Muscle layer of duodenum (tissue), 2 donors: Measurements from ENCODE around the gene APC.
"Not testable (repeated sequence)": the region's sequence is repeated elsewhere in the genome, so short reads cannot be mapped to it uniquely, and the experiment has no call there.

Source experiments
- H3K27ac ChIP-seq: one replicate; pipeline ENCODE4 v1.7.0; 2013; ENCODE audit warnings: mild to moderate bottlenecking, low read length
- H3K27me3 ChIP-seq: one replicate; pipeline ENCODE4 v1.7.0; 2013; ENCODE audit warnings: low read depth, mild to moderate bottlenecking, control low read depth, low read length
- H3K36me3 ChIP-seq, 2 donors: one replicate each; pipeline ENCODE4 v1.7.0; 2013; ENCODE audit warnings: low read length in 2 of 2, control low read depth in 1 of 2, mild to moderate bottlenecking in 1 of 2; ENCODE audit not compliant: insufficient read depth in 2 of 2, control insufficient read depth in 1 of 2
- H3K4me1 ChIP-seq, 2 donors: one replicate each; pipeline ENCODE4 v1.7.0; 2013; ENCODE audit warnings: low read length in 2 of 2, mild to moderate bottlenecking in 2 of 2, control low read depth in 1 of 2, moderate library complexity in 1 of 2; ENCODE audit not compliant: insufficient read depth in 2 of 2, control insufficient read depth in 1 of 2
- H3K4me3 ChIP-seq, 2 donors: one replicate each; pipeline ENCODE4 v1.7.0; 2013; ENCODE audit warnings: low read length in 2 of 2, low read depth in 1 of 2, mild to moderate bottlenecking in 1 of 2
- H3K9me3 ChIP-seq, 2 donors: one replicate each; pipeline ENCODE4 v1.7.0; 2013; ENCODE audit warnings: low read length in 2 of 2, control low read depth in 1 of 2, mild to moderate bottlenecking in 1 of 2; ENCODE audit not compliant: control insufficient read depth in 1 of 2
- donor health status: healthy.

The APC gene

DNA sequence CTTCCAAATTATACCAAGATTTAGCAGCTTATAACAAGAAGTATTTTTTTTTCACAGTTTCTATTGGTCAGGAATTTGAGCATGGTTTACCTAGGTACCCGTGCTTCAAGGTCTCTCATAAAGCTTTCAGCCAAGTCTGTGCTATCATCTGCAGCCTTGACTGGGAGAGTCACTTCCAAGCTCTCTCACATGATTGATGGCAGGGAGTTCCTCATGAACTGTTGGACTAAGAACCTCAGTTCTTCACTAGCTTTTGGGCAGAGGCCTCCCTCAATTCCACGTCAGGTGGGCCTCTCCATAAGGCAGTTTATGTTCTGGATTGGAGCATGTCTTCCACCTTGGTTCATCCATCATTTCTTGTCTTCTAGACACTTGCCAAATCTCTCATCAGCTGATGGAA lies 39.9 kb upstream of the APC start:
- H3K27me3 ChIP-seq = no peaks in the 10 kb centered on the region
- no peaks in the 10 kb centered on the region for H3K36me3 ChIP-seq
- H3K4me1 ChIP-seq = no peaks in the 10 kb centered on the region
- H3K27ac ChIP-seq = no peak overlapping the region
- H3K4me3 ChIP-seq = no peak overlapping the region
- H3K9me3 ChIP-seq = no peaks in the 10 kb centered on the region

DNA sequence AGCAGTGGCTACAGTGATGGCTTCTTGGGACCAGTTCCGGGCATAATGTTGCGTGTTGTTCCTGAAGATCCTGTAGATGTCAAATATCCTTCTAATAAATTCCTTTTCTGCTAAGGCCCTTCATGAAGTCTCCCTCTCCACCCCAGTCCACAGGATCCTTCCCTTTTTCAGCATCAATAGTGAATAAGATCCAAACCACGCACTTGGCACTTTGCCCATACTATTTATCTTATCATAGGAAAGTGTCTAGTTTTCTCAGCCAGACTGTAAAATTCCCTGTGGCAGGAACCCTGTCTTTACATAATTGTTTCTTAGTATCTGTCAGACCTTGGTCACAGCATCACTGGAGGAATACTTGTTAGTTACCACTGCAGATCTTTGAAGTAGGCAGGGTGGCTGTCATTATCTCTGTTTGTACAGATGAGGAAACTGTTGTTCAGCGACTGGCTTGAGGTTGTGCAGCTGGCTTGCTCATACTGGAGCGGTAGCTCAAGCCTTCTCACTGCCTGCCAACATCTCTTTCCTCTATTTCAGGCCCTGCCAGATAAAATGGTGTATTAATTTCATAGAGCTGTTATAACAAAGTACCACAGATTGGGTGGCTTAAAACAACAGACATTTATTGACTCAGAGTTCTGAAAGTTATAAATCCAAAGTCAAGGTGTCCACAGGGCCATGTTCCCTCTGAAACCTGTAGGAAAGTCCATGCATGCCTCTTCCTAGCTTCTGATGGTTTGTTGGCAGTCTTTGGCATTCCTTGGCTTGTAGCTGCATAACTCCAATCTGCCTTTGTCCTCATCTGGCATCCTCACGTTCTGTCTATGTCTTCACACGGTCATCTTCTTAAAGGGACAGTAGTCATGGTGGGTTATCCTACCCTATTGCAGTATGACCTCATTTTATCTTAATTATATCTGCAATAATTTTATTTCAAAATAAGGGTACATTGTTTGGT lies 33.5 kb upstream of the APC start:
- peaks cover 6 to 14% of the 10 kb centered on the region in 2 donors for H3K4me1 ChIP-seq
- no peaks in the 10 kb centered on the region for H3K9me3 ChIP-seq
- no peaks in the 10 kb centered on the region for H3K27me3 ChIP-seq
- H3K27ac ChIP-seq = no peak overlapping the region
- no peaks in the 10 kb centered on the region for H3K36me3 ChIP-seq
- H3K4me3 ChIP-seq = no peak overlapping the region

- Histone ChIP-seq H3K27ac (peak overlapping the region; percentile 79), H3K36me3 (no peaks in the 10 kb centered on the region), H3K9me3 (no peaks in the 10 kb centered on the region), H3K4me1 (peaks cover 14 to 32% of the 10 kb centered on the region in 2 donors), H3K4me3 (peak overlapping the region; percentile 80 to 96), H3K27me3 (no peaks in the 10 kb centered on the region)
Measured at GRCh38 chr5:112706446-112707016, 31.2 kb upstream of the APC start.

DNA sequence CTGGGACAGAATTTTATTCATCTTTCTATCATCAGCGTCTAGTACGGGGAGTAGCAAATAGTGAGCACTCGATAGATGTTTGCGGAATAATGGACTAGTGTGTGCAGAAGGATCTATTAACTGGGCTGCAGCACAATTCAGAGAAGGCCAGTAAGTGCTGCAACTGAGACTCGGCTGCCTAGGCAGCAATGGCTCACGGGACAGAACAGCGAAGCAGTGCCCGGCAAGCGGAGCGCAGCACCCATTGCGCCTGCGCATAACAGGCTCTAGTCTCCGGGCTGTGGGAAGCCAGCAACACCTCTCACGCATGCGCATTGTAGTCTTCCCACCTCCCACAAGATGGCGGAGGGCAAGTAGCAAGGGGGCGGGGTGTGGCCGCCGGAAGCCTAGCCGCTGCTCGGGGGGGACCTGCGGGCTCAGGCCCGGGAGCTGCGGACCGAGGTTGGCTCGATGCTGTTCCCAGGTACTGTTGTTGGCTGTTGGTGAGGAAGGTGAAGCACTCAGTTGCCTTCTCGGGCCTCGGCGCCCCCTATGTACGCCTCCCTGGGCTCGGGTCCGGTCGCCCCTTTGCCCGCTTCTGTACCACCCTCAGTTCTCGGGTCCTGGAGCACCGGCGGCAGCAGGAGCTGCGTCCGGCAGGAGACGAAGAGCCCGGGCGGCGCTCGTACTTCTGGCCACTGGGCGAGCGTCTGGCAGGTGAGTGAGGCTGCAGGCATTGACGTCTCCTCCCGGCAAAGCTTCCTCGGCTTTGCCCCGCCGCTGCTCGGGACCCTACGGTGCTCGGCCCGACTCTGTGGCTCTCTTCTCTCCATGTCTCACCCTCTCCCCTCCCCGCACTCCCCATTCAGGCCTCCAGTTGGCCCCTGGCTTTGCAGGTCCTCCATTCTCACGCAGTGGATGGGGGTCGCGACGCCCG lies 30.2 kb upstream of the APC start:
- H3K9me3 ChIP-seq = no peaks in the 10 kb centered on the region
- H3K4me3 ChIP-seq = peak overlapping the region; percentile 80 to 96
- no peaks in the 10 kb centered on the region for H3K36me3 ChIP-seq
- no peaks in the 10 kb centered on the region for H3K27me3 ChIP-seq
- H3K27ac ChIP-seq = peak overlapping the region; percentile 79
- peaks cover 14 to 36% of the 10 kb centered on the region in 2 donors for H3K4me1 ChIP-seq

DNA sequence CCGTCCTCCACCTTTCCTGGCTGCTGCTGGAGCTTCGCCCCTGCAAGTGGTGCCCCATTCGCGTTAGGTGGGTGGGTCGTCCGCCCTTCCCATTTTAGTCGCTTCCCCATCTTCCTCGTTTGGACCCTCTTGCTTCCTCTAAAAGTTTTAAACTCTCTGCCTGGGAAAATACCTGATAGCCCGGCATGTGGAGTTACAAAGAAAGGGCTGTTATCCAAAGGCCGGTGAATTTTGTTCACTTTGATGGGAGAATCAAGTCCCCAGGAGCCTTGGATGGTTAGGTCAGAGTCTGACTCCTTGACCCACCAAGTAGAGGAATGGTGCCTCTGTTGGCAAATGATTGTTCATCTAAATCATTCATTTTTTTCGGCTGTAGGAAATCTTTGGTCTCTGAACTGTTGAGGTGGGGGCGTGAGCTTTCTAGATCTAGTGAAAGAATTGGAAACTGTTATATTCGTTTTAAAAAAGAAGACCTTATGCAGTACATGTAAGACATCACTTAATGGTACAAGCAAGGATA lies 29.5 kb upstream of the APC start:
- H3K4me3 ChIP-seq = peak overlapping the region; percentile 80 to 96
- H3K4me1 ChIP-seq = peaks cover 14 to 38% of the 10 kb centered on the region in 2 donors
- H3K27ac ChIP-seq = peak overlapping the region; percentile 59
- no peaks in the 10 kb centered on the region for H3K9me3 ChIP-seq
- H3K36me3 ChIP-seq = no peaks in the 10 kb centered on the region
- no peaks in the 10 kb centered on the region for H3K27me3 ChIP-seq

DNA sequence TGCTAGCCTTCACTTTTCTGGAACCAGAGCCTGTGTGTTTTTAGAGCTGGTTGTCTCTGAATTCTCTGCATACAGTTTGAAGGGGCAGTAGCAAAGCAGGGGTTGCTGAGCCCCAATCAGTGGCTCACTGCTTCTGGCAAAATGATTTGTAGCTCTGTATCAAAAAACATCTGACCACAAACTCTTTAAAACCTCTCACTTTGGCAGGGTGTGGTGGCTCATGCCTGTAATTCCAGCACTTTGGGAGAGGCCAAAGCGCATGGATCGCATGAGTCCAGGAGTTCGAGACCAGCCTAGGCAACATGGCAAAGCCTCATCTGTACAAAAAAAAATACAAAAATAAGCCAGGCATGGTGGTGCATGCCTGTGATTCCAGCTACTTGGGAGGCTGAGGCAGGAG lies 28.3 kb upstream of the APC start:
- Histone ChIP-seq H3K36me3 (no peaks in the 10 kb centered on the region), H3K27ac (no peak overlapping the region), H3K4me1 (peaks cover 14 to 38% of the 10 kb centered on the region in 2 donors), H3K4me3 (peak overlapping the region in 1 of 2 donors; percentile 80), H3K9me3 (no peaks in the 10 kb centered on the region), H3K27me3 (no peaks in the 10 kb centered on the region)

- no peak overlapping the region for H3K4me3 ChIP-seq
- no peak overlapping the region for H3K27ac ChIP-seq
- H3K4me1 ChIP-seq = peaks cover 14 to 36% of the 10 kb centered on the region in 2 donors
- no peaks in the 10 kb centered on the region for H3K27me3 ChIP-seq
- no peaks in the 10 kb centered on the region for H3K36me3 ChIP-seq
- no peaks in the 10 kb centered on the region for H3K9me3 ChIP-seq
Measured at GRCh38 chr5:112710896-112711295, 26.8 kb upstream of the APC start.

- no peaks in the 10 kb centered on the region for H3K9me3 ChIP-seq
- H3K4me1 ChIP-seq = peaks cover 14 to 36% of the 10 kb centered on the region in 2 donors
- H3K27me3 ChIP-seq = no peaks in the 10 kb centered on the region
- H3K36me3 ChIP-seq = no peaks in the 10 kb centered on the region
- H3K27ac ChIP-seq = no peak overlapping the region
- H3K4me3 ChIP-seq = no peak overlapping the region
Measured at GRCh38 chr5:112711436-112711835, 26.2 kb upstream of the APC start.

DNA sequence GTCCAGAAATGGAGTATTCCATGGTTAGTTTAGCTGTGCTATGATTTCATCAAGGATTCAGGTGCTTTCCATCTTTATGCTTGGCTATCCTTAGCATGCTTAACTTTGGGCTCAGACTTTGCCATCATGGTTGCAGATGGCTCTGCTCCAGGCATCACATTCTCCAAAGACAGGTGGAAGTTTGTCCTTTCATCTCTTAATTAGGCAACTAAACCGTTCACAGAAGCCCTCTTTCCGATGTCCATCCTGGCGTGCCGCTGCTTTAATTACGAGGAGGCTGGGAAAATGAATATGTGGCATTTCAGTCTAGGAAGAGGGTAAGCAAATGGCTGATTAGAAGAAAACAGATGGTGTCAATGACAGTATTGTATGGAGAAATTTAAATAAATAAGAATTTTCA lies 24.5 kb upstream of the APC start:
- H3K4me1 ChIP-seq = peaks cover 14 to 36% of the 10 kb centered on the region in 2 donors
- H3K9me3 ChIP-seq = no peaks in the 10 kb centered on the region
- no peaks in the 10 kb centered on the region for H3K36me3 ChIP-seq
- no peak overlapping the region for H3K4me3 ChIP-seq
- no peak overlapping the region for H3K27ac ChIP-seq
- no peaks in the 10 kb centered on the region for H3K27me3 ChIP-seq

DNA sequence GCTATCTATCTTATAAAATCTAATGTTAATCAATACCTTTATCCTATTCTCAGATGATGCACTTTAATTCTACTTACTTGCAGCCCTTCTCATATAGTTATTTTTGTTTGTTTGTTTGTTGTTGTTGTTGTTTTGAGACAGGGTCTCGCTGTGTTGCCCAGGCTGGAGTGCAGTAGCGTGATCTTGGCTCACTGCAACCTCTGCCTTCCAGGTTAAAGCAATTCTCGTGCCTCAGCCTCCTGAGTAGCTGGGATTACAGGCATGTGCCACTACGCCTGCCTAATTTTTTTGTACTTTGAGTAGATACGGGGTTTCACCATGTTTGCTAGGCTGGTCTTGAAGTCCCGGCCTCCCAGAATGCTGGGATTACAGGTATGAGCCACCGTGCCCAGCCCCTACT lies 20.8 kb upstream of the APC start:
- H3K4me3 ChIP-seq = not testable (repeated sequence)

More for the DNA sequence above, 20.8 kb upstream of the APC start:
- not testable (repeated sequence) for H3K36me3 ChIP-seq, H3K9me3 ChIP-seq, H3K27ac ChIP-seq, H3K27me3 ChIP-seq
- peaks cover 0 to 19% of the 10 kb centered on the region in 2 donors for H3K4me1 ChIP-seq
